ENCODE data around the gene PROB1.
"Not testable (repeated sequence)": the region's sequence is repeated elsewhere in the genome, so short reads cannot be mapped to it uniquely, and the experiment has no call there.

Gene PROB1

GRCh38 chr5:139394654-139395566 is at the start of gene PROB1:
TSS of gene PROB1 (minus strand) at chr5:139395104. CDS start at chr5:139395081, 23 bp downstream.
- H3K9ac ChIP-seq (ENCODE audit: low read length in 5 of 5): peak within 1 kb of the TSS in 3 of 5 donors; percentile 41 to 65 (median 51)
- H3K4me3 ChIP-seq (ENCODE audit: low read depth in 1 of 5, low read length in 5 of 5): peak within 1 kb of the TSS in 4 of 5 donors; percentile 57 to 67 (median 62)
- H3K9me3 ChIP-seq (ENCODE audit: control insufficient read depth in 5 of 5, low read length in 5 of 5): no peaks in the 10 kb centered on the region
- peaks cover 0 to 60% (median 41%) of the 10 kb centered on the region in 5 donors for H3K4me1 ChIP-seq (ENCODE audit: control insufficient read depth in 5 of 5, insufficient read depth in 5 of 5, low read length in 5 of 5)
- no peak within 1 kb of the TSS for H3K27ac ChIP-seq (ENCODE audit: low read depth, low read length)
- peaks cover 0 to 4% (median 0%) of the 10 kb centered on the region in 5 donors for H3K36me3 ChIP-seq (ENCODE audit: control insufficient read depth in 5 of 5, insufficient read depth in 5 of 5, low read length in 5 of 5)
- peaks cover 14 to 31% (median 23%) of the 10 kb centered on the region in 5 donors for H3K27me3 ChIP-seq (ENCODE audit: control insufficient read depth in 5 of 5, insufficient read depth in 4 of 5, low read length in 5 of 5)

- no peak overlapping the region for H3K27ac ChIP-seq (ENCODE audit: low read depth, low read length)
- no peak overlapping the region for H3K4me3 ChIP-seq (ENCODE audit: low read depth in 1 of 5, low read length in 5 of 5)
- no peaks in the 10 kb centered on the region for H3K27me3 ChIP-seq (ENCODE audit: control insufficient read depth in 5 of 5, insufficient read depth in 4 of 5, low read length in 5 of 5)
- H3K4me1 ChIP-seq (ENCODE audit: control insufficient read depth in 5 of 5, insufficient read depth in 5 of 5, low read length in 5 of 5): peaks cover 4 to 10% (median 6%) of the 10 kb centered on the region in 5 donors
- H3K36me3 ChIP-seq (ENCODE audit: control insufficient read depth in 5 of 5, insufficient read depth in 5 of 5, low read length in 5 of 5): peaks cover 0 to 9% (median 0%) of the 10 kb centered on the region in 5 donors
- no peaks in the 10 kb centered on the region for H3K9me3 ChIP-seq (ENCODE audit: control insufficient read depth in 5 of 5, low read length in 5 of 5)
- no peak overlapping the region for H3K9ac ChIP-seq (ENCODE audit: low read length in 5 of 5)
These were observed 49.0 kb upstream of the PROB1 start for GRCh38 chr5:139443831-139444453.

- not testable (repeated sequence) for H3K27me3 ChIP-seq (ENCODE audit: control insufficient read depth in 5 of 5, insufficient read depth in 4 of 5, low read length in 5 of 5); H3K4me3 ChIP-seq (ENCODE audit: low read depth in 1 of 5, low read length in 5 of 5); H3K36me3 ChIP-seq (ENCODE audit: control insufficient read depth in 5 of 5, insufficient read depth in 5 of 5, low read length in 5 of 5); H3K9me3 ChIP-seq (ENCODE audit: control insufficient read depth in 5 of 5, low read length in 5 of 5); H3K27ac ChIP-seq (ENCODE audit: low read depth, low read length); H3K9ac ChIP-seq (ENCODE audit: low read length in 5 of 5)
- peaks cover 4 to 15% (median 12%) of the 10 kb centered on the region in 5 donors for H3K4me1 ChIP-seq (ENCODE audit: control insufficient read depth in 5 of 5, insufficient read depth in 5 of 5, low read length in 5 of 5)
These were observed 45.5 kb upstream of the PROB1 start for GRCh38 chr5:139440416-139440815.

- H3K9ac ChIP-seq (ENCODE audit: low read length in 5 of 5): peak within 1 kb of the TSS; percentile 38 to 93 (median 89)
- peaks cover 4 to 15% (median 12%) of the 10 kb centered on the region in 5 donors for H3K4me1 ChIP-seq (ENCODE audit: control insufficient read depth in 5 of 5, insufficient read depth in 5 of 5, low read length in 5 of 5)
- no peaks in the 10 kb centered on the region for H3K27me3 ChIP-seq (ENCODE audit: control insufficient read depth in 5 of 5, insufficient read depth in 4 of 5, low read length in 5 of 5)
- peak within 1 kb of the TSS; percentile 84 to 96 (median 93) for H3K4me3 ChIP-seq (ENCODE audit: low read depth in 1 of 5, low read length in 5 of 5)
- peak within 1 kb of the TSS; percentile 87 for H3K27ac ChIP-seq (ENCODE audit: low read depth, low read length)
- no peaks in the 10 kb centered on the region for H3K9me3 ChIP-seq (ENCODE audit: control insufficient read depth in 5 of 5, low read length in 5 of 5)
- H3K36me3 ChIP-seq (ENCODE audit: control insufficient read depth in 5 of 5, insufficient read depth in 5 of 5, low read length in 5 of 5): peaks cover 0 to 2% (median 0%) of the 10 kb centered on the region in 5 donors
These were observed 44.4 kb upstream of the PROB1 start, which contains the start of gene DNAJC18 for GRCh38 chr5:139439013-139439903. TSS of gene DNAJC18 (minus strand) at chr5:139439525. CDS start at chr5:139439445, 80 bp downstream.

GRCh38 chr5:139438707-139439012 is 43.8 kb upstream of the PROB1 start:
- Histone ChIP-seq H3K36me3 (ENCODE audit: control insufficient read depth in 5 of 5, insufficient read depth in 5 of 5, low read length in 5 of 5) (peaks cover 0 to 3% (median 0%) of the 10 kb centered on the region in 5 donors), H3K9ac (ENCODE audit: low read length in 5 of 5) (peak overlapping the region in 2 of 5 donors; percentile 43 to 76), H3K27me3 (ENCODE audit: control insufficient read depth in 5 of 5, insufficient read depth in 4 of 5, low read length in 5 of 5) (no peaks in the 10 kb centered on the region), H3K4me1 (ENCODE audit: control insufficient read depth in 5 of 5, insufficient read depth in 5 of 5, low read length in 5 of 5) (peaks cover 4 to 14% (median 11%) of the 10 kb centered on the region in 5 donors), H3K9me3 (ENCODE audit: control insufficient read depth in 5 of 5, low read length in 5 of 5) (no peaks in the 10 kb centered on the region), H3K4me3 (ENCODE audit: low read depth in 1 of 5, low read length in 5 of 5) (peak overlapping the region; percentile 84 to 96 (median 93)), H3K27ac (ENCODE audit: low read depth, low read length) (no peak overlapping the region)

GRCh38 chr5:139435676-139436075 is 40.8 kb upstream of the PROB1 start:
- H3K4me1 ChIP-seq (ENCODE audit: control insufficient read depth in 5 of 5, insufficient read depth in 5 of 5, low read length in 5 of 5): peaks cover 4 to 14% (median 11%) of the 10 kb centered on the region in 5 donors
- no peaks in the 10 kb centered on the region for H3K27me3 ChIP-seq (ENCODE audit: control insufficient read depth in 5 of 5, insufficient read depth in 4 of 5, low read length in 5 of 5)
- no peaks in the 10 kb centered on the region for H3K9me3 ChIP-seq (ENCODE audit: control insufficient read depth in 5 of 5, low read length in 5 of 5)
- no peak overlapping the region for H3K4me3 ChIP-seq (ENCODE audit: low read depth in 1 of 5, low read length in 5 of 5)
- peaks cover 0 to 7% (median 3%) of the 10 kb centered on the region in 5 donors for H3K36me3 ChIP-seq (ENCODE audit: control insufficient read depth in 5 of 5, insufficient read depth in 5 of 5, low read length in 5 of 5)
- H3K27ac ChIP-seq (ENCODE audit: low read depth, low read length): no peak overlapping the region
- no peak overlapping the region for H3K9ac ChIP-seq (ENCODE audit: low read length in 5 of 5)

- H3K9me3 ChIP-seq (ENCODE audit: control insufficient read depth in 5 of 5, low read length in 5 of 5): no peaks in the 10 kb centered on the region
- H3K36me3 ChIP-seq (ENCODE audit: control insufficient read depth in 5 of 5, insufficient read depth in 5 of 5, low read length in 5 of 5): peaks cover 0 to 15% (median 9%) of the 10 kb centered on the region in 5 donors
- no peak overlapping the region for H3K27ac ChIP-seq (ENCODE audit: low read depth, low read length)
- no peaks in the 10 kb centered on the region for H3K27me3 ChIP-seq (ENCODE audit: control insufficient read depth in 5 of 5, insufficient read depth in 4 of 5, low read length in 5 of 5)
- H3K9ac ChIP-seq (ENCODE audit: low read length in 5 of 5): no peak overlapping the region
- H3K4me3 ChIP-seq (ENCODE audit: low read depth in 1 of 5, low read length in 5 of 5): no peak overlapping the region
- no peaks in the 10 kb centered on the region for H3K4me1 ChIP-seq (ENCODE audit: control insufficient read depth in 5 of 5, insufficient read depth in 5 of 5, low read length in 5 of 5)
These were observed 36.8 kb upstream of the PROB1 start for GRCh38 chr5:139431706-139432105.

- Histone ChIP-seq H3K9ac (ENCODE audit: low read length in 5 of 5) (no peak overlapping the region), H3K27me3 (ENCODE audit: control insufficient read depth in 5 of 5, insufficient read depth in 4 of 5, low read length in 5 of 5) (no peaks in the 10 kb centered on the region), H3K9me3 (ENCODE audit: control insufficient read depth in 5 of 5, low read length in 5 of 5) (no peaks in the 10 kb centered on the region), H3K4me3 (ENCODE audit: low read depth in 1 of 5, low read length in 5 of 5) (no peak overlapping the region), H3K36me3 (ENCODE audit: control insufficient read depth in 5 of 5, insufficient read depth in 5 of 5, low read length in 5 of 5) (peaks cover 5 to 26% (median 19%) of the 10 kb centered on the region in 5 donors), H3K4me1 (ENCODE audit: control insufficient read depth in 5 of 5, insufficient read depth in 5 of 5, low read length in 5 of 5) (no peaks in the 10 kb centered on the region), H3K27ac (ENCODE audit: low read depth, low read length) (no peak overlapping the region)
These were observed 35.1 kb upstream of the PROB1 start for GRCh38 chr5:139430015-139430414.

GRCh38 chr5:139426203-139426885 is 31.4 kb upstream of the PROB1 start:
- no peaks in the 10 kb centered on the region for H3K27me3 ChIP-seq (ENCODE audit: control insufficient read depth in 5 of 5, insufficient read depth in 4 of 5, low read length in 5 of 5)
- H3K9me3 ChIP-seq (ENCODE audit: control insufficient read depth in 5 of 5, low read length in 5 of 5): no peaks in the 10 kb centered on the region
- no peaks in the 10 kb centered on the region for H3K4me1 ChIP-seq (ENCODE audit: control insufficient read depth in 5 of 5, insufficient read depth in 5 of 5, low read length in 5 of 5)
- H3K27ac ChIP-seq (ENCODE audit: low read depth, low read length): no peak overlapping the region
- no peak overlapping the region for H3K4me3 ChIP-seq (ENCODE audit: low read depth in 1 of 5, low read length in 5 of 5)
- no peak overlapping the region for H3K9ac ChIP-seq (ENCODE audit: low read length in 5 of 5)
- peaks cover 5 to 33% (median 19%) of the 10 kb centered on the region in 5 donors for H3K36me3 ChIP-seq (ENCODE audit: control insufficient read depth in 5 of 5, insufficient read depth in 5 of 5, low read length in 5 of 5)

Data from subcutaneous abdominal adipose tissue (tissue), 5 donors.